SW480 (cell line): ENCODE measurements around the gene DRC7.

ENCODE experiments used
- DNase-seq: peaks from one replicate; pipeline ENCODE4 v3.0.0-alpha.2; 2016; ENCODE audit warnings: low spot score

DRC7 gene

DNA sequence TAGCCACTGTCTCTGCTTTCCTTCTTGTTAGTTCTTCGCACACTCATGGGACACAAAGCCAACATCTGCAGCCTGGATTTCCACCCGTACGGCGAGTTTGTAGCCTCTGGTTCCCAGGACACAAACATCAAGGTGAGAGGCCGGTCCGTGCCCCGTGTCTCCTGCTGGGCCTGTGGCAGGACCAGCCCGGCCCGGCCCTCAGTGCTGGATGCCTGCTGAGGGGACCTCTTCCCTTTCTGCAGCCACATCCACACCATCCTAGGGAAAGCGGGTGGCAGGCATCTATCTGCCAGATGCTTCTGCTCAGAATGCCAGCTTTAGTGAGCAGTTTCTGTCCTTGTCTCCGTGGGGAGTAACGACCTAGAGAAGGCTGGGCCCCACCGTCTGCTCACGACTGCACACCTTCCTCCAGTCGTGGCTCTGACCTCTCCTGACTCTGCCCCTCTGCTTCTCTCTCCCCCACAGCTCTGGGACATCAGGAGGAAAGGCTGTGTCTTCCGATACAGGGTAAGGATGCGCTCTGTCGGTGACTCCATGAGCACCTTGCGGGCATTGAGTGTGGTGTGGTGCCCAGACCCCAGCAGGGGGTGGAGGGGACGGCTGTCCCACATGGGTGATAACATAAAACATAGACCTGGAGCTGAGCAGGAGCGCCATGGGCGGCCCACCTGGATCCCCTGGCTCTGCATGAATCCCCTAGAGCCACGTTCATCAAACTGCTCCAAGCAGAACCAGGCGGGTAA, 56.4 kb downstream of the DRC7 start:
- no peak for DNase-seq

GRCh38 chr16:57751539-57752202, 57.1 kb downstream of the DRC7 start:
- no peak for DNase-seq

DNA sequence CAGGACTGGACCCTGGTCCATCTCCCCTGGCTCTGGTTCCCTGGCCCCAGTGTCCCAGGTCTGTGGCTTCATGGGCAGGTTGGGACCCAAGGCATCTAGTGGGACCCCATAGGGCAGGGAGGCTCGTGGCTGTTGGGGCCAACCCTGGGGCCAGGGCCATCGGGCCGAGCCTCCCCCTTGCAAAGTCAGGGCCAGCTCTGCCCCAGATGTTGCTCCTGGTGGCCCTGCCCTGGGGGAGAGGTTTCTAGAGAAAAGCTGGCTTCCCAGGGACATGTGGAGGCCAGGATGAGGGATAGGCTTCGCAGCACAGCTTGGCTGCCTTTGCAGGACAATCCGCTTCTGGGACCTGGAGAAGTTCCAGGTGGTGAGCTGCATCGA, 57.6 kb downstream of the DRC7 start:
- no peak for DNase-seq

- DNase-seq, result peak; percentile 63
Observed at GRCh38 chr16:57752581-57753447, 58.2 kb downstream of the DRC7 start.

GRCh38 chr16:57753448-57754353, 59.1 kb downstream of the DRC7 start:
- DNase-seq, result no peak

DNA sequence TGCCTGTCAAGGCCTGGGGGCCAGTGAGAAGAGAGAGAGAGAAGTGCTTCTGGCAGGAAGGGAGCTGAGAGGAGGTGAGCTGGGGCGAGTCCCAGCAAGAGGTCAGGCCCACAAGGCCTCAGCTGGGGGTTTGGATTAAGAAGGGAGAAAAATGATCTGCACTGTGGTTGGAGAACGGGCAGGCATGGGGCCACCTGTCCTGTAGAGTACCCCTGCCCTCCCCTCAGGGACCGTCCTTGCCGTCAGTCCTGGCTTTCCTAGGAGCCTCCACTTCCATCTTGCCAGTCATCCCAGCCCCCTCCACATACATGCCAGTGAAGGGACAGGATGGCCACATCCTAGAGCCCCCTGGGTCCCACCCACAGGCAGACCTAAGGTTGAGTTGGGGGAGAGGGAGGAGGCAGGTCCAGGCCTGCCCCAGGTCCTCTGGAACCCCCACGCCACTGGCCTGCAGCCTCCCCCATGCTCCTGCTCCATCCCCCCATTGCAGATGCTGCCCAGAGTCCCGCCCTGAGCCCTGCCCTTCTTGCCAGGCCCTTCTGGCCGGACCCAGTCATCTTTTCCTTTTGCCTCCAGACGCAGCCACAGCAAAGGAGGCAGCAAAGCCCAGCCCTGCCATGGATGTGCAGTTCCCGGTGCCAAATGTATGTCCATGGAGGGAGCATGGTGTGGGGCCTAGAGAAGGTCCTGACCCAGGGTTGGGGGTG, 59.9 kb downstream of the DRC7 start:
- no peak for DNase-seq

- no peak for DNase-seq
Observed at GRCh38 chr16:57755061-57755684, 60.6 kb downstream of the DRC7 start.

DNA sequence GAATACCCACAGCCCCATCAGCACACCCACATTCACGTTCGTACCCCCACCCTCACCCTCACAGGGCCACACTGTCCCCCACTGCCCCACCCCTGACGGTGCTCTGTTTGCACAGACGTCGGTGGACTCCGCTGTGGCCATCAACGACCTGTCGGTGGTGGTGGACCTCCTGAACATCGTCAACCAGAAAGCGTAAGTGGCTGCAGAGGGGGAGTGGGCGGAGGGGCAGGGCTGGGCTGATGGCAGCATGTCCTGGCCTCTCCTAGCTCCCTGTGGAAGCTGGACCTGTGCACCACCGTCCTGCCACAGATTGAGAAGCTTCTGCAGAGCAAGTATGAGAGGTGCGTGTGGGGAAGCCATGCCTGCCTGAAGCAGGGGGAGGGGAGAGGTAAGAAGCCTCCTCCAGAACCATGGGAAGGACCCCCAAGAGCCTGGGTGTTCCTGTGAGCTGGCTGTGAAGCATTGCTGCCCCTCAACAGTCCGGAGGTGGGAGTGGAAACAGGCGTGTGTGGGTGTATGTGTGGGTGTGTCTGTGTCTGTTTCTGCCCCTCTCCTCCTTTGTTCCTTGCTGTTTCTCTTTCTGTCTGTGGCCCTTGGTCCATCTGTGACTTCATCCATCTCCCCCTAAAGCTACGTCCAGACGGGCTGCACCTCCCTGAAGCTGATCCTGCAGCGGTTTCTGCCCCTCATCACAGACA, 61.3 kb downstream of the DRC7 start:
- DNase-seq, result no peak

- DNase-seq, result no peak
Observed at GRCh38 chr16:57756424-57757325, 62.1 kb downstream of the DRC7 start.

DNA sequence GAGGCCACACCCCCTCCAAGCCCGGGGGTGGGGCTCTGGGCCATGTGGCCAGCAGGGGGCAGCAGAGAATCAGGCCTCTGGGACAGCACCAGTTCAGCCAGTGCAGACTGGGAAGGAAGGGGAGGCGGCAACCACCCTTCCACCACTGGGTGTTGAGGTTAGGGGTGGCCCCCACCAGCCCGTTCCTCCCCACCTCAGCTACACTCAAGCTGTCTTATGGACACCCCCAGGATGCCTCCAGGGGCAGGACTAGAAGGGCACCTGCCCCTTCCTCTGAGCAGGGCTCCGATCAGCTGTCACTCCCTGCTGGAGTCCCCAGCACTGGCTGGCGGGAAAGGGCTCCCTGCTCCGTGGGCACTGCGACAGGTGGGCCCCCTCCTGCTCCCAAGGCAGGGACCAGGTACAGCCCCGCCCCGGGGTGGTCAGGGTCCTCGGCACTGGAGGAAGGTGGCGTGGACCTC, 62.8 kb downstream of the DRC7 start:
- peak; percentile 56 for DNase-seq

DNA sequence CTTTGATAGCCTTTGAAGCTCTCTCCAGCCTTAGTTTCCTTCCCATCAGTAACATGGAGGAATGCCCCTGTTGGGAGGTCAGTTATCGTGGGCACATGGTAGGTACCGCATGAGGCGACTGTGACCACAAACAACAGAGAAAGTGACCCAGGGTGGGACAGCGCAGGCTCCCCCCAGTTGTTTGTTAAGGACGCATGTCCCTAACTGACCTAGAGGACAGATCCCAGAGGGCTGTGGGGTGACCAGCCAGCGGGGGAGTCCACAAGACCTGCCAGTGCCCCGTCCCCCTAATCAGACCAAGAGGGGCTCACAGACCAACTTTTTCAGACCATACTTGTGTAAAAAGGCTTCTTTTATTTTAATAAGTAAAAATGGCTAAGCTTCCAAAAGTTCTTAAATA, 63.3 kb downstream of the DRC7 start:
- no peak for DNase-seq

DNA sequence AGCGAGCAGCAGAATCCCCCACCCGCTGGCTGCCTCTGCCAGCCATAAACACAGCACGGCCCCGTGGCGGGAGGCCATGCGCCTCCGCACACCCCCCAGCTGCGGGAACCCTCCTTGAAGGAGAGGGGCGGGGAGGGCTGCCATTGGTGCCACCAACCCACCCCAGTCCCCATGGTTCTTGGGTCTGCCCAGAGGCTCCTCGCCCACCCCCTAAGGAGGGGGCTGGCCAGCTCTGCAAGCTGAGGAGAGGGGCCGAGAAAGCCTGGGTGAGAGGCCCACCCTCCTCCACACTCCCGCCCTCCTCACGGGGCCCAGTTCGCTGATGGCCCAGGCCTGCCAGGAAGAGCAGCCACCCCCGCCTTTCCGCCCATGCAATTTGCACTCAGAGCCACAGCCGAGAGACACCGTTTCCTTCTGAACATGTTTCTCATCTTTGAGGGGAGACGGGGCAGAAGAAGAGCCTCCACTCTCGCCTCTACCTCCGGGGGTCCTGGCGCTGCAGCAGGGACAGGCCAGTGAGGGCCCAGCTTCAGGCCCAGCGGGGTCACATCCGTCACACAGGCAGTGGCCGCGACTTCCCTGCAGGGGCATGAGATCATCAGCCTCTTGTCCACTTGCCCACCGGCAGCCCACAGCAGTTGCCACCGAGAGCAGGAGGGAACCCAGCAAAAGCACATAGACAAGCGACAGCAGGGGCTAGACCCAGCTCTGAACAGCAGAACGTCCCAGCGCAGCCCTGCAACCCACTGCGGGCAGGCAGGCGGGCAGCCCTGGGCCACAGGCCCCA, 63.9 kb downstream of the DRC7 start:
- no peak for DNase-seq

DNA sequence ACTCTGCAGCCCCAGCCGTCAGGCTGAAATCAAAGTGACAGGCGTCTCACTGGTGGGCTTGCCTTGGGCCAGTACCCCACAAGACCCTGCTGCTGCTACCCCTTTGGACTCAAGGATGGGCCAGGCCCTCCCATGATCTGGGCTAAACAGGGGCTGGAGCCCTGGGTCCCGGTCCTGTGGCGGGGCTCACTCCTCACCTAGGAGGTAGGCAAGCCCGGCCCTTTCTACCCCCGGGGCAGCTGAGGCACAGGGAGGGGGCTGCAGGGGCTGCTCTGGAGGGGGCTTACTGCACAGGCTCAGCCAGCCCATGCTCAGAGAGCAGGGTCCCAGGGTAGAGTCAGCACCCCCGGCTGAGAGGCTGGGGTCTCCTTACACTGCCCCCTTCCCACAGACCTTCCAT, 64.5 kb downstream of the DRC7 start:
- DNase-seq, result no peak

GRCh38 chr16:57759541-57760356, 65.1 kb downstream of the DRC7 start:
- DNase-seq, result no peak

DNA sequence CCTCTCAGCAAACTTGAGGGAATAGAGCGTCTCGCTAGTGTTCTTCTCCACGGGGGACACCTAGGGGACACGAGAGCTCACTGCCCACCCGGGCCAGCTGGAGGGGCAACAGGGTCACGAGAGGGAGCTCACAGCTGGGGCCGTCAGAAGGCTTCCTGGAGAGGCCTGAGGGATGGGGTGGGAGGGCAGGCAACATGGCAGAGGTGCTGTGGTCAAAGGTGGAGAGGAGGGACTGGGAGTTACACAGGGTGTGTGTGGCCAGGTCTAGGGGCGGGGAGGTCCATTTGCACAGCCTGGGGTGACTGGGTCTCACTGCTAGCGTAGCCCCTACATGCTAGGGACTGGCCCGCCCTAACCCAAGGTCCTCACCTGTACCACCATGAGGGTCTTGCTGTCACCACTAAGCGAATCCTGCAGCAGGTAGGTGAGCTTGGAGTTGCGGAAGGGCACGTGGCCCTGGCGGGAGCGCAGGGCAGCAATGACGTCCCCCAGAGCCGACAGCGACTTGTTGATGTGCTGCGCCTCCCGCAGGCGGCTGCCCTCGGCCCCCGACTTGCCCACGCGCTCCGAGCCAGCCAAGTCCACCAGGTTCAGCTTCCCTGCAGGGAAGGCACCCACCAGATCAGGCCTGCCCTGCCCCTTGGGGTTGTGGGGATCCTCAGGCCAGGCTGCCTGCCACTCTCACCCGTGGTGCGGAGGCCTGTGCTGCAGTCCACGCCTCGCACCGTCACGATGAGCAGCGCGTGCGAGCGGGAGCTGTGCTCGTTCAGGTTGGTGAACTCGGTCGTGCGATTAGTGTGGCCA, 66.0 kb downstream of the DRC7 start:
- no peak for DNase-seq

- DNase-seq, result no peak
Observed at GRCh38 chr16:57761301-57761700, 66.7 kb downstream of the DRC7 start.
